B cell (primary cell): ENCODE results near the gene FBXO44. TPM values are rescaled to one million over a fixed set of nuclear protein-coding genes. Genes with fewer than 3 reads are reported as not detected.

Source experiments
- ATAC-seq: fragments of 200-7000 bp; cut with Tn5 transposase; one replicate; pipeline ENCODE4 v1.10.0; 2021; ENCODE audit warnings: low read depth, mild to moderate bottlenecking, moderate number of reproducible peaks, moderate library complexity
- CTCF ChIA-PET: fragments of 350-600 bp; sonication (Branson Sonifier 250); formaldehyde crosslinking; loops from one replicate; lab custom pipeline; 2021; ENCODE audit warnings: antibody characterized with exemption, inconsistent platforms; lab: Charles Lee
- POLR2A ChIA-PET: fragments of 350-600 bp; sonication (Branson Sonifier 250); formaldehyde crosslinking; loops from one replicate; lab custom pipeline; 2021; ENCODE audit warnings: antibody characterized with exemption; lab: Charles Lee
- DNase-seq: peaks from one replicate; pipeline ENCODE4 v3.0.0; 2013
- H2AFZ ChIP-seq: 2 replicates; pipeline ENCODE4 v1.6.1; 2012; ENCODE audit warnings: mild to moderate bottlenecking, low read depth, low read length; ENCODE audit not compliant: insufficient read depth, poor library complexity, severe bottlenecking
- H3K27ac ChIP-seq, 2 donors: 1 replicate in 1 of 2; 2 replicates in 1 of 2; pipeline ENCODE4 v1.5.1; 2012 to 2013; ENCODE audit warnings: low read length in 2 of 2, mild to moderate bottlenecking in 2 of 2, moderate library complexity in 1 of 2
- H3K27me3 ChIP-seq, 4 experiments: fragments of 200-600 bp in 1 of 4; sonication (generic) in 1 of 4; replicated peaks in 1 of 4; 1 replicate in 2 of 4; 2 replicates in 2 of 4; pipeline versions ENCODE4 v1.6.1 to v1.7.0; 2013 to 2016; ENCODE audit warnings: low read length in 3 of 4, mild to moderate bottlenecking in 2 of 4, mixed read lengths in 1 of 4, moderate library complexity in 1 of 4; ENCODE audit not compliant: insufficient read depth in 4 of 4, control insufficient read depth in 3 of 4; ENCODE audit errors: control extremely low read depth in 1 of 4
- H3K36me3 ChIP-seq, 2 experiments: replicated peaks in 1 of 2; 1 replicate in 1 of 2; 2 replicates in 1 of 2; pipeline versions ENCODE4 v1.6.1 to v1.7.1; 2013; ENCODE audit warnings: low read length in 1 of 2; ENCODE audit not compliant: insufficient read depth in 2 of 2, control insufficient read depth in 1 of 2; ENCODE audit errors: control extremely low read depth in 1 of 2, extremely low read depth in 1 of 2
- H3K4me1 ChIP-seq, 2 donors: fragments of 200-600 bp in 1 of 2; sonication (generic) in 1 of 2; 1 replicate in 1 of 2; 2 replicates in 1 of 2; pipeline versions ENCODE4 v1.5.1 to v1.6.1; 2013 to 2017; ENCODE audit warnings: low read length in 2 of 2; ENCODE audit not compliant: control insufficient read depth in 2 of 2, insufficient read depth in 2 of 2
- H3K4me2 ChIP-seq: replicated peaks from 2 replicates; pipeline ENCODE3; 2012; ENCODE audit warnings: mild to moderate bottlenecking, low read depth, low read length; ENCODE audit not compliant: poor library complexity, severe bottlenecking
- H3K4me3 ChIP-seq, 5 experiments: fragments of 200-600 bp in 1 of 5; sonication (generic) in 1 of 5; 1 replicate in 3 of 5; 2 replicates in 2 of 5; pipeline versions ENCODE4 v1.5.1 to v1.7.0; 2011 to 2016; ENCODE audit warnings: low read length in 4 of 5, mild to moderate bottlenecking in 4 of 5, low read depth in 2 of 5, control low read depth in 1 of 5, moderate library complexity in 1 of 5; ENCODE audit not compliant: insufficient read depth in 1 of 5; ENCODE audit errors: control extremely low read depth in 1 of 5, extremely low read depth in 1 of 5
- H3K79me2 ChIP-seq: fragments of 200-600 bp; sonication (generic); one replicate; pipeline ENCODE4 v1.6.0; 2016; ENCODE audit warnings: low read length; ENCODE audit not compliant: control insufficient read depth, insufficient read depth
- H3K9ac ChIP-seq: fragments of 200-600 bp; sonication (generic); 2 replicates; pipeline ENCODE4 v1.6.1; 2017; ENCODE audit warnings: mild to moderate bottlenecking, low read length, moderate library complexity
- H3K9me3 ChIP-seq, 3 donors: one replicate each; pipeline versions ENCODE4 v1.6.1 to v1.7.1; 2013; ENCODE audit warnings: low read length in 2 of 3; ENCODE audit not compliant: control insufficient read depth in 2 of 3, insufficient read depth in 1 of 3; ENCODE audit errors: control extremely low read depth in 1 of 3
- H4K20me1 ChIP-seq: 2 replicates; pipeline ENCODE4 v1.6.0; 2012; ENCODE audit warnings: mild to moderate bottlenecking, low read length; ENCODE audit not compliant: insufficient read depth, control insufficient read depth, poor library complexity, severe bottlenecking
- H3K27ac Mint-ChIP-seq: one replicate; pipeline ENCODE4 v1.8.0; 2021; ENCODE audit warnings: mixed read lengths
- H3K27me3 Mint-ChIP-seq: one replicate; pipeline ENCODE4 v1.8.0; 2021; ENCODE audit warnings: mixed read lengths
- H3K4me1 Mint-ChIP-seq: one replicate; pipeline ENCODE4 v1.8.0; 2021; ENCODE audit warnings: mixed read lengths
- H3K4me3 Mint-ChIP-seq: one replicate; pipeline ENCODE4 v1.8.0; 2021; ENCODE audit warnings: mixed read lengths
- H3K9me3 Mint-ChIP-seq: one replicate; pipeline ENCODE4 v1.8.0; 2022; ENCODE audit warnings: mixed read lengths; ENCODE audit not compliant: insufficient read depth
- EZH2 ChIP-seq: IDR thresholded peaks from 2 replicates; pipeline ENCODE4 v1.6.1; 2012; ENCODE audit warnings: borderline replicate concordance, low read depth, mild to moderate bottlenecking, moderate library complexity, low read length; ENCODE audit not compliant: insufficient read depth, poor library complexity, severe bottlenecking
- WGBS: methylation state at CpG from one replicate; pipeline ENCODE4 v1.1.5; 2013; ENCODE audit warnings: missing lambda C conversion rate; ENCODE audit not compliant: insufficient coverage; 5-methylcytosine and 5-hydroxymethylcytosine counted together
- intact Hi-C: fragments of 100-400 bp; cut with micrococcal nuclease; formaldehyde crosslinking; loops from one replicate; pipeline ENCODE4 v1.10.0; 2022
- polyA plus RNA-seq: library from polyadenylated mRNA; depleted of rRNA; stranded (reverse); fragments of >200 nt; gene quantifications from 2 replicates; pipeline ENCODE4 v1.2.3, GENCODE V29; 2012
- total RNA-seq, 2 donors: library from RNA; stranded (reverse); fragments of 120-200 nt in 1 of 2; gene quantifications; 1 replicate in 1 of 2; 2 replicates in 1 of 2; pipeline versions ENCODE4 v1.2.3 to v1.2.4, GENCODE V29; 2013 to 2022
- TF ChIP-seq, protein P1 (sequence below): fragments of 200-600 bp; IDR thresholded peaks from one replicate; pipeline ENCODE4 v1.8.0; 2022; ENCODE audit warnings: antibody characterized with exemption, mild to moderate bottlenecking

Gene FBXO44
- total and polyA plus RNA-seq, 2 donors (not counting 1 experiment from before 2014, with no cell fraction given) = 61.5 to 101 TPM

DNA sequence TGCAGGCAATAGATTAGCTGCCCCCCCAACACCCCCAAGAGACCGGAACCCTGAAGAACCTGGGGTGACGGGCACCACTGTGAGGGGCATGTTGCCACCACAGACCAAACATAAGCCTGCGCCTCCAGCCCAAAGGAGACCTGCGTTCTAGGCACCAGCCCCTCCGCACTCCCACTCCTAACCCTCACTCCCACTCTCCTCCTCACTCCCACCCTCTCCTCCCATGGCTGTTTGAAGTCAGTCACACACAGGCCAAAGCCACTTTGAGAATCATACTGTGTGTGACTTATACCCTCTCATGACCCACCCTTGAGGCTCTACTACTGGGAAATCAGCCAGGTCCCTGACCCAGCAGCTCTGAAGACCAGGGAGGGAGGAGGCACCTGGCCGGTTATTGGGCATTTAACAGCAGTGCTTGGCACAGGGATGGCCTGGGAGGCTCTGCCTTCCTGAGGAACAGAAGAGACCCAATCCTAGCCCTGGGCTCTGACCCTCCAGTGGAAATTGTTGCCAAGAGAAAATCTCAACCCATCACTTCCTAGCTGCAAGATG lies 44.0 kb upstream of the FBXO44 start:
- H3K9ac ChIP-seq = no peak overlapping the region
- Mint-ChIP-seq H3K9me3 (peaks cover 3% of the 10 kb centered on the region), H3K4me3 (no peak overlapping the region), H3K27ac (no peak overlapping the region), H3K4me1 (no peaks in the 10 kb centered on the region), H3K27me3 (peaks cover 14% of the 10 kb centered on the region)
- H3K27me3 ChIP-seq = no peaks in the 10 kb centered on the region
- H3K27ac ChIP-seq = no peak overlapping the region
- POLR2A ChIA-PET = interaction anchor here (0.6 kb wide), 1 partner anchor 298 kb away, joined by 5 read pairs; no protein-coding TSS in a partner anchor
- ATAC-seq (no peak), DNase-seq (no peak)
- WGBS = 77% methylated on average over 6 of the region's 6 CpGs
- no peaks in the 10 kb centered on the region for H3K79me2 ChIP-seq
- H2AFZ ChIP-seq = no peak overlapping the region
- peaks cover 0 to 6% (median 0%) of the 10 kb centered on the region in 3 donors for H3K9me3 ChIP-seq
- H3K4me2 ChIP-seq = no peak overlapping the region
- CTCF ChIA-PET = interaction anchor here (0.9 kb wide), 1 partner anchor 109 kb away, joined by 3 read pairs; no protein-coding TSS in a partner anchor
- intact Hi-C loops = no loop called here
- H3K4me1 ChIP-seq = no peaks in the 10 kb centered on the region
- no peaks in the 10 kb centered on the region for H4K20me1 ChIP-seq
- H3K36me3 ChIP-seq = no peaks in the 10 kb centered on the region
- no peak overlapping the region for H3K4me3 ChIP-seq
- no peak for TF ChIP-seq EZH2
- TF ChIP-seq, protein P1, sequence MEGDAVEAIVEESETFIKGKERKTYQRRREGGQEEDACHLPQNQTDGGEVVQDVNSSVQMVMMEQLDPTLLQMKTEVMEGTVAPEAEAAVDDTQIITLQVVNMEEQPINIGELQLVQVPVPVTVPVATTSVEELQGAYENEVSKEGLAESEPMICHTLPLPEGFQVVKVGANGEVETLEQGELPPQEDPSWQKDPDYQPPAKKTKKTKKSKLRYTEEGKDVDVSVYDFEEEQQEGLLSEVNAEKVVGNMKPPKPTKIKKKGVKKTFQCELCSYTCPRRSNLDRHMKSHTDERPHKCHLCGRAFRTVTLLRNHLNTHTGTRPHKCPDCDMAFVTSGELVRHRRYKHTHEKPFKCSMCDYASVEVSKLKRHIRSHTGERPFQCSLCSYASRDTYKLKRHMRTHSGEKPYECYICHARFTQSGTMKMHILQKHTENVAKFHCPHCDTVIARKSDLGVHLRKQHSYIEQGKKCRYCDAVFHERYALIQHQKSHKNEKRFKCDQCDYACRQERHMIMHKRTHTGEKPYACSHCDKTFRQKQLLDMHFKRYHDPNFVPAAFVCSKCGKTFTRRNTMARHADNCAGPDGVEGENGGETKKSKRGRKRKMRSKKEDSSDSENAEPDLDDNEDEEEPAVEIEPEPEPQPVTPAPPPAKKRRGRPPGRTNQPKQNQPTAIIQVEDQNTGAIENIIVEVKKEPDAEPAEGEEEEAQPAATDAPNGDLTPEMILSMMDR = no peak

DNA sequence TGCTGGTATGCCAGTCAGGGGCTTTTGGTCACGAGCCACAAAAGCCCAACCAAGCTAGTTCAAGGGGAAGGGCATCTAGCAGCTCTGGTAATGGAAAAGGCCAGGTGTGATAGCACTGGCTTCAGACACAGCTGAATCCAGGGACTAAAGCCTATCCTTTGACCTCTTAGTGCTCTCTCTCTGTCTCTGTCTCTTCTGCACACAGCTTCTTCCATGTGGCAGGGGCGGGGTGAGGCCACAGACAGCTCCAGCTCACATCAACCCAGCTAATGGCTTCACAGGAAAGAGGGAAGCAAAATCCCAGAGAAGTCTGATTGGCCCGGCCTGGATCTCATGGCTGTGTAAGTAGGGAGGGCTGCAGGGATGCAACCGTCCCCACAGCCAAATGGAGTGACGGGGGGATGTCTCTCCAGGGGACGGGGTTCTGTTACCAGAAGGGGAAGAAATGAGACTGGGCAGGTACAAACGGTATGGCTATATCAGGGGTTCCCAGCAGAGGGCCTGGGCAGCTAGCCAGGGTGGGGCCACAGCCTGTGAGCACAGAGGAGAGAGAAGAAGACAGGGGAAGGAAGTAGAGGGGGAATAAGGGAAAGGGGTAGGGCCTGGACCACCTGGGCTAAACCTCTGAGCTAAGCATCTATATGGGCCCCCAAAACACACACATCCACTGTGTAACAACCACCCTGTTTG lies 42.9 kb upstream of the FBXO44 start:
- no peak for DNase-seq
- TF ChIP-seq EZH2 = no peak
- TF ChIP-seq, protein P1 = no peak
- CTCF ChIA-PET = interaction anchor here (0.6 kb wide), 1 partner anchor 22 kb away, joined by 3 read pairs; no protein-coding TSS in a partner anchor
- Mint-ChIP-seq H3K4me3 (no peak overlapping the region), H3K27me3 (peaks cover 13% of the 10 kb centered on the region), H3K27ac (no peak overlapping the region), H3K4me1 (no peaks in the 10 kb centered on the region), H3K9me3 (peaks cover 2% of the 10 kb centered on the region)
- H4K20me1 ChIP-seq = no peaks in the 10 kb centered on the region
- intact Hi-C loops = no loop called here
- H3K36me3 ChIP-seq = no peaks in the 10 kb centered on the region
- H3K4me3 ChIP-seq = no peak overlapping the region
- no peaks in the 10 kb centered on the region for H3K4me1 ChIP-seq
- no peak overlapping the region for H3K4me2 ChIP-seq
- 40% methylated on average over 6 of the region's 7 CpGs for WGBS
- POLR2A ChIA-PET = no interaction called here
- H3K9me3 ChIP-seq = no peaks in the 10 kb centered on the region
- H3K27ac ChIP-seq = no peak overlapping the region
- no peak overlapping the region for H3K9ac ChIP-seq
- H3K27me3 ChIP-seq = no peaks in the 10 kb centered on the region
- H2AFZ ChIP-seq = no peak overlapping the region
- ATAC-seq = no peak
- no peaks in the 10 kb centered on the region for H3K79me2 ChIP-seq
